GM12892 (cell line): ENCODE results near the gene NCK2.

Experiments used
- POLR2A ChIP-seq: IDR thresholded peaks from 2 replicates; pipeline ENCODE4 v1.6.1; 2011; ENCODE audit warnings: low read depth, low read length, control low read depth
- TAF1 ChIP-seq: IDR thresholded peaks from 2 replicates; pipeline ENCODE4 v1.6.1; 2011; ENCODE audit warnings: low read depth, mild to moderate bottlenecking, control low read depth, low read length, borderline replicate concordance

- TF ChIP-seq POLR2A = no peak
- TF ChIP-seq TAF1 = no peak
Observed at GRCh38 chr2:105861200-105861599, 116.5 kb downstream of the NCK2 start.
